ENCODE data around the gene TRAPPC8.

Gene TRAPPC8

GRCh38 chr18:31837879-31838278, 105.0 kb downstream of the TRAPPC8 start:
- Histone ChIP-seq H3K27me3 (ENCODE audit: insufficient read depth, poor library complexity, severe bottlenecking) (no peaks in the 10 kb centered on the region), H3K4me3 (replicated peaks; ENCODE audit: insufficient read depth, low read length) (no peak overlapping the region), H3K27ac (replicated peaks) (no peak overlapping the region)
- no peak for DNase-seq (ENCODE audit: low read depth in 1 of 2, low spot score in 1 of 2)
- TF ChIP-seq POLR2AphosphoS5 (IDR thresholded peaks at IDR 0.05; ENCODE audit: low read depth) (no peak), REST (IDR thresholded peaks at IDR 0.05; ENCODE audit: insufficient replicate concordance, low read depth) (no peak), SPI1 (IDR thresholded peaks at IDR 0.05; ENCODE audit: borderline replicate concordance, low read depth) (no peak), CTCF (IDR thresholded peaks at IDR 0.05; ENCODE audit: insufficient read depth, low read length) (no peak), GABPA (IDR thresholded peaks at IDR 0.05; ENCODE audit: low read depth) (no peak)

DNA sequence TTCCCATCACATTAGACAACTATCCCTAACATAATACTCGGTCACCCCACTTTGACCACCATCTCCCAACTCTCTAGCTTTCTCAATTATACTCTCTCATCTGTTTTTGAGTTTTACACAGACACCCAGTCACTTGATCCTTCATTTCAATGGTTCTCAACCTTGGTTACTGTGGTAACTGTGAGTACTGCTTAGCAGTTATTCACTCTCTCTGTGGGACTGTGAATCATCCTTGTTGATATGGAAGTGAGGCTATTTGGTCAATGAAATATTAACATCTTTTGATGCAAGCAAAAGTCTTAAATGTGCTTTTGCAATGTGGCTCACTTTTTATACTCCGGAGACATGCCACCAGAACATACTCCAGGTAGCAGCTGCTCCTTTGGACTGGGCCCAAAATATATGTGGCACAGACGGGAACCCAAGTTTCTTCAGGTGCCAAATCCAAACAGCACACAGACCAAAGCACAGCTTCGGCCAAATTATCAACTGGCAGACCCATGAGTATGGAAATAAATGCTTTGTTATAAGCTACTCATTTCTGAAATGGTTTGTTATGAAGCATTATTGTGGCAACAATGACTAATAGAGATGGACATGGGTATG, 107.3 kb downstream of the TRAPPC8 start:
- TF ChIP-seq SPI1 (IDR thresholded peaks at IDR 0.05; ENCODE audit: borderline replicate concordance, low read depth) (no peak), GABPA (IDR thresholded peaks at IDR 0.05; ENCODE audit: low read depth) (no peak)
- H3K4me3 ChIP-seq (replicated peaks; ENCODE audit: insufficient read depth, low read length), result no peak overlapping the region
- H3K27ac ChIP-seq (replicated peaks), result no peak overlapping the region
- no peaks in the 10 kb centered on the region for H3K27me3 ChIP-seq (ENCODE audit: insufficient read depth, poor library complexity, severe bottlenecking)
- no peak for DNase-seq (ENCODE audit: low read depth in 1 of 2, low spot score in 1 of 2)

- TF ChIP-seq POLR2AphosphoS5 (IDR thresholded peaks at IDR 0.05; ENCODE audit: low read depth) (no peak), SPI1 (IDR thresholded peaks at IDR 0.05; ENCODE audit: borderline replicate concordance, low read depth) (no peak), GABPA (IDR thresholded peaks at IDR 0.05; ENCODE audit: low read depth) (no peak), REST (IDR thresholded peaks at IDR 0.05; ENCODE audit: insufficient replicate concordance, low read depth) (no peak), CTCF (IDR thresholded peaks at IDR 0.05; ENCODE audit: insufficient read depth, low read length) (no peak)
- H3K27ac ChIP-seq (replicated peaks), result no peak overlapping the region
- no peak for DNase-seq (ENCODE audit: low read depth in 1 of 2, low spot score in 1 of 2)
- H3K27me3 ChIP-seq (ENCODE audit: insufficient read depth, poor library complexity, severe bottlenecking), result no peaks in the 10 kb centered on the region
- H3K4me3 ChIP-seq (replicated peaks; ENCODE audit: insufficient read depth, low read length), result no peak overlapping the region
These were observed 111.0 kb downstream of the TRAPPC8 start for GRCh38 chr18:31831903-31832302.

DNA sequence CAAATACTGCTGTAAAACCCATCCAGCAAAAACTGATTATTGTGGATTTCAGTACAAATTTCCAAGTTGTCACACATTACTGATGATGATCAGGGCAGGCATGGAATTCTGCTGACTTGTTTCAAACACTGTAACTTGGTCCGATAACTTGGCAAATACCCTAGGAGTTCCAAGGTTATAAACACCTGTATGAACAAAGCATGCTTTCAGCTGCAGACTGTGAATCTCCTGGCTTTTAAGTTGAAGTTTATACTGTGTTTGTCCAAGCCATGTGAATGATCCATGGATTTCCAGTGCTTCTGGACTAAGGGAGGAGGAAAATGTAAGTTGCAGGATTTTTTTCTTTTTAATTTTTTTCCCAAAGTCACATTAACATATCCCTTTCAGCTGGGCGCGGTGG, 112.2 kb downstream of the TRAPPC8 start:
- DNase-seq (ENCODE audit: low read depth in 1 of 2, low spot score in 1 of 2), result no peak
- H3K27me3 ChIP-seq (ENCODE audit: insufficient read depth, poor library complexity, severe bottlenecking), result no peaks in the 10 kb centered on the region
- H3K4me3 ChIP-seq (replicated peaks; ENCODE audit: insufficient read depth, low read length), result no peak overlapping the region
- H3K27ac ChIP-seq (replicated peaks), result no peak overlapping the region
- TF ChIP-seq SPI1 (IDR thresholded peaks at IDR 0.05; ENCODE audit: borderline replicate concordance, low read depth), result no peak
- TF ChIP-seq POLR2AphosphoS5 (IDR thresholded peaks at IDR 0.05; ENCODE audit: low read depth), result no peak
- no peak for TF ChIP-seq CTCF (IDR thresholded peaks at IDR 0.05; ENCODE audit: insufficient read depth, low read length)
- TF ChIP-seq GABPA (IDR thresholded peaks at IDR 0.05; ENCODE audit: low read depth), result no peak
- no peak for TF ChIP-seq REST (IDR thresholded peaks at IDR 0.05; ENCODE audit: insufficient replicate concordance, low read depth)
